Upper lobe of left lung (tissue), 4 donors: Measurements from ENCODE around the gene EPHB2.

Source experiments
- CTCF ChIP-seq, 6 experiments: fragments of 450-650 bp in 4 of 6; fragments of 200-600 bp in 2 of 6; sonication (generic) in 2 of 6; IDR thresholded peaks; one replicate each; pipeline ENCODE4 v1.5.1; 2016 to 2019; ENCODE audit warnings: antibody characterized with exemption in 6 of 6
- POLR2A ChIP-seq, 4 donors: fragments of 450-650 bp; IDR thresholded peaks; one replicate each; pipeline ENCODE4 v1.5.1; 2016 to 2017; ENCODE audit warnings: antibody characterized with exemption in 4 of 4, mild to moderate bottlenecking in 2 of 4
- POLR2AphosphoS5 ChIP-seq, 2 donors: sonication (generic); formaldehyde crosslinking; IDR thresholded peaks; one replicate each; pipeline ENCODE4 v1.5.1; 2017; ENCODE audit warnings: antibody characterized with exemption in 2 of 2

GRCh38 chr1:22717037-22717760 is 6.6 kb downstream of the EPHB2 start:
- no peak for TF ChIP-seq CTCF (IDR thresholded peaks at IDR 0.05)
- TF ChIP-seq POLR2A (IDR thresholded peaks at IDR 0.05) = no peak
- TF ChIP-seq POLR2AphosphoS5 (IDR thresholded peaks at IDR 0.05) = no peak
